ENCODE results near the gene NDUFS7.

The NDUFS7 gene

GRCh38 chr19:1394252-1395193, 10.8 kb downstream of the NDUFS7 start:
- Histone ChIP-seq H3K4me3 (IDR thresholded peaks at IDR 0.05; ENCODE audit: insufficient read depth, low read depth, low read length) (no peak overlapping the region), H2AFZ (ENCODE audit: low read depth) (no peak overlapping the region), H3K4me1 (ENCODE audit: low read depth, poor library complexity, severe bottlenecking) (peaks cover 5% of the 10 kb centered on the region), H3K4me2 (no peak overlapping the region), H3K79me2 (ENCODE audit: insufficient read depth, low read depth) (no peaks in the 10 kb centered on the region), H4K20me1 (ENCODE audit: insufficient read depth) (no peaks in the 10 kb centered on the region), H3K27me3 (ENCODE audit: insufficient read depth, low read depth) (no peaks in the 10 kb centered on the region), H3K27ac (no peak overlapping the region), H3K36me3 (ENCODE audit: insufficient read depth) (no peaks in the 10 kb centered on the region), H3K9ac (no peak overlapping the region)
- TF ChIP-seq, protein P1, sequence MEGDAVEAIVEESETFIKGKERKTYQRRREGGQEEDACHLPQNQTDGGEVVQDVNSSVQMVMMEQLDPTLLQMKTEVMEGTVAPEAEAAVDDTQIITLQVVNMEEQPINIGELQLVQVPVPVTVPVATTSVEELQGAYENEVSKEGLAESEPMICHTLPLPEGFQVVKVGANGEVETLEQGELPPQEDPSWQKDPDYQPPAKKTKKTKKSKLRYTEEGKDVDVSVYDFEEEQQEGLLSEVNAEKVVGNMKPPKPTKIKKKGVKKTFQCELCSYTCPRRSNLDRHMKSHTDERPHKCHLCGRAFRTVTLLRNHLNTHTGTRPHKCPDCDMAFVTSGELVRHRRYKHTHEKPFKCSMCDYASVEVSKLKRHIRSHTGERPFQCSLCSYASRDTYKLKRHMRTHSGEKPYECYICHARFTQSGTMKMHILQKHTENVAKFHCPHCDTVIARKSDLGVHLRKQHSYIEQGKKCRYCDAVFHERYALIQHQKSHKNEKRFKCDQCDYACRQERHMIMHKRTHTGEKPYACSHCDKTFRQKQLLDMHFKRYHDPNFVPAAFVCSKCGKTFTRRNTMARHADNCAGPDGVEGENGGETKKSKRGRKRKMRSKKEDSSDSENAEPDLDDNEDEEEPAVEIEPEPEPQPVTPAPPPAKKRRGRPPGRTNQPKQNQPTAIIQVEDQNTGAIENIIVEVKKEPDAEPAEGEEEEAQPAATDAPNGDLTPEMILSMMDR (conservative IDR thresholded peaks at IDR 0.05; ENCODE audit: low read depth, low read length): no peak

- Histone ChIP-seq H4K20me1 (ENCODE audit: insufficient read depth) (no peaks in the 10 kb centered on the region), H3K36me3 (ENCODE audit: insufficient read depth) (no peaks in the 10 kb centered on the region)
Observed at GRCh38 chr19:1395194-1396018, 11.7 kb downstream of the NDUFS7 start.

GRCh38 chr19:1396019-1396767, 12.5 kb downstream of the NDUFS7 start:
- H2AFZ ChIP-seq (ENCODE audit: low read depth): no peak overlapping the region
- no peak overlapping the region for H3K27ac ChIP-seq
- no peak overlapping the region for H3K4me3 ChIP-seq (IDR thresholded peaks at IDR 0.05; ENCODE audit: insufficient read depth, low read depth, low read length)
- H3K27me3 ChIP-seq (ENCODE audit: insufficient read depth, low read depth): no peaks in the 10 kb centered on the region
- no peak overlapping the region for H3K4me2 ChIP-seq
- H3K9ac ChIP-seq: no peak overlapping the region
- no peaks in the 10 kb centered on the region for H4K20me1 ChIP-seq (ENCODE audit: insufficient read depth)
- TF ChIP-seq, protein P1 (conservative IDR thresholded peaks at IDR 0.05; ENCODE audit: low read depth, low read length): no peak
- H3K4me1 ChIP-seq (ENCODE audit: low read depth, poor library complexity, severe bottlenecking): peaks cover 10% of the 10 kb centered on the region
- H3K79me2 ChIP-seq (ENCODE audit: insufficient read depth, low read depth): no peaks in the 10 kb centered on the region
- no peaks in the 10 kb centered on the region for H3K36me3 ChIP-seq (ENCODE audit: insufficient read depth)

More at GRCh38 chr19:1395194-1396018, 11.7 kb downstream of the NDUFS7 start:
- H3K27ac ChIP-seq: no peak overlapping the region
- H3K79me2 ChIP-seq (ENCODE audit: insufficient read depth, low read depth): no peaks in the 10 kb centered on the region
- no peak overlapping the region for H3K4me2 ChIP-seq
- no peak overlapping the region for H3K4me3 ChIP-seq (IDR thresholded peaks at IDR 0.05; ENCODE audit: insufficient read depth, low read depth, low read length)
- TF ChIP-seq, protein P1 (conservative IDR thresholded peaks at IDR 0.05; ENCODE audit: low read depth, low read length): no peak
- no peak overlapping the region for H3K9ac ChIP-seq
- no peak overlapping the region for H2AFZ ChIP-seq (ENCODE audit: low read depth)
- no peaks in the 10 kb centered on the region for H3K27me3 ChIP-seq (ENCODE audit: insufficient read depth, low read depth)
- H3K4me1 ChIP-seq (ENCODE audit: low read depth, poor library complexity, severe bottlenecking): peaks cover 8% of the 10 kb centered on the region
